GM12878 (cell line): Measurements from ENCODE around the gene NUFIP1. TPM values are rescaled to one million over a fixed set of nuclear protein-coding genes. Genes with fewer than 3 reads are reported as not detected.

Experiments used
- ASH2L ChIP-seq: fragments of 300-600, 200-600 bp; sonication (generic); IDR thresholded peaks from 2 replicates; pipeline ENCODE4 v1.6.1; 2017; ENCODE audit warnings: low read depth, mild to moderate bottlenecking, borderline replicate concordance
- CBX5 ChIP-seq: sonication (generic); IDR thresholded peaks from 2 replicates; pipeline ENCODE4 v1.6.1; 2016; ENCODE audit warnings: low read depth, moderate library complexity, mild to moderate bottlenecking, inconsistent platforms
- CEBPB ChIP-seq, 2 experiments: fragments of 150-350 bp in 1 of 2; IDR thresholded peaks; 2 replicates each; pipeline ENCODE4 v1.6.1; 2012 to 2014; ENCODE audit warnings: low read depth in 2 of 2, low read length in 2 of 2, borderline replicate concordance in 1 of 2, inconsistent platforms in 1 of 2
- DPF2 ChIP-seq: fragments of 450-650 bp; IDR thresholded peaks from 2 replicates; pipeline ENCODE4 v1.6.1; 2017; ENCODE audit warnings: mild to moderate bottlenecking
- EGR1 ChIP-seq, 2 experiments: IDR thresholded peaks; 1 replicate in 1 of 2; 2 replicates in 1 of 2; pipeline ENCODE4 v1.6.1; 2011 to 2012; ENCODE audit warnings: low read depth in 2 of 2, low read length in 2 of 2, borderline replicate concordance in 1 of 2, mild to moderate bottlenecking in 1 of 2, moderate library complexity in 1 of 2
- EZH2 ChIP-seq: IDR thresholded peaks from 2 replicates; pipeline ENCODE4 v1.6.1; 2012; ENCODE audit warnings: low read depth, mild to moderate bottlenecking, control low read depth, inconsistent platforms, low read length, borderline replicate concordance; ENCODE audit not compliant: control insufficient read depth
- IRF5 ChIP-seq: fragments of 450-650 bp; IDR thresholded peaks from 2 replicates; pipeline ENCODE4 v1.6.1; 2017; ENCODE audit warnings: borderline replicate concordance
- MTA3 ChIP-seq: IDR thresholded peaks from 2 replicates; pipeline ENCODE4 v1.6.1; 2012; ENCODE audit warnings: low read length, inconsistent platforms, borderline replicate concordance
- NBN ChIP-seq: fragments of 450-650 bp; IDR thresholded peaks from 2 replicates; pipeline ENCODE4 v1.6.1; 2016
- PAX8 ChIP-seq: fragments of 450-650 bp; IDR thresholded peaks from 2 replicates; pipeline ENCODE4 v1.6.1; 2017; ENCODE audit warnings: mild to moderate bottlenecking, moderate library complexity
- PML ChIP-seq: IDR thresholded peaks from 2 replicates; pipeline ENCODE4 v1.6.1; 2012; ENCODE audit warnings: low read length, inconsistent platforms
- PRDM15 ChIP-seq: fragments of 450-650 bp; formaldehyde crosslinking; IDR thresholded peaks from 2 replicates; pipeline ENCODE4 v1.4.0; 2020; ENCODE audit warnings: mild to moderate bottlenecking, moderate library complexity
- RAD21 ChIP-seq: IDR thresholded peaks from 2 replicates; pipeline ENCODE4 v1.6.1; 2011; ENCODE audit warnings: mild to moderate bottlenecking, low read depth, low read length, moderate library complexity; ENCODE audit not compliant: insufficient read depth
- RCOR1 ChIP-seq: conservative IDR thresholded peaks from 2 replicates; pipeline ENCODE4 v1.6.1; 2012; ENCODE audit warnings: low read depth, low read length, improper control_type of control experiment
- RUNX3 ChIP-seq: IDR thresholded peaks from 2 replicates; pipeline ENCODE4 v1.6.1; 2012; ENCODE audit warnings: low read length, inconsistent platforms
- SIN3A ChIP-seq: IDR thresholded peaks from 2 replicates; pipeline ENCODE4 v1.6.1; 2012; ENCODE audit warnings: low read depth, low read length, improper control_type of control experiment
- SREBF1 ChIP-seq: IDR thresholded peaks from 2 replicates; pipeline ENCODE4 v1.6.1; 2012; ENCODE audit warnings: mild to moderate bottlenecking, low read length
- SRF ChIP-seq, 2 experiments: IDR thresholded peaks; 2 replicates each; pipeline ENCODE4 v1.6.1; 2011; ENCODE audit warnings: low read depth in 2 of 2, low read length in 2 of 2, mild to moderate bottlenecking in 1 of 2, moderate library complexity in 1 of 2
- ZBTB33 ChIP-seq: fragments of 450-650 bp; IDR thresholded peaks from 2 replicates; pipeline ENCODE4 v1.6.1; 2017; ENCODE audit warnings: mild to moderate bottlenecking
- ZNF24 ChIP-seq: fragments of 450-650 bp; IDR thresholded peaks from 2 replicates; pipeline ENCODE4 v1.6.1; 2017; ENCODE audit warnings: antibody characterized with exemption, mild to moderate bottlenecking
- ZNF384 ChIP-seq: IDR thresholded peaks from 2 replicates; pipeline ENCODE4 v1.6.1; 2012; ENCODE audit warnings: low read depth, mild to moderate bottlenecking, low read length, improper control_type of control experiment, borderline replicate concordance
- polyA plus RNA-seq, 11 experiments: library from polyadenylated mRNA; depleted of rRNA in 4 of 11; unstranded in 6 of 11; stranded (reverse) in 5 of 11; fragments of >200 nt; fragmentation: Nextera tagmentation in 4 of 11; fragmentation: Illumina TruSeq in 1 of 11; extraction: Ambion mirVana in 4 of 11; extraction: Trizol in 1 of 11; gene quantifications; 1 replicate in 1 of 11; 2 replicates in 10 of 11; pipeline versions ENCODE4 v1.2.1 to v1.2.3, GENCODE V29; 2011 to 2016; ENCODE audit warnings: inconsistent platforms in 2 of 11, missing spikeins in 2 of 11, low read depth in 1 of 11
- total RNA-seq, 4 experiments: library from RNA; depleted of rRNA in 3 of 4; stranded (reverse); fragments of >200 nt in 3 of 4; fragmentation: Illumina TruSeq in 1 of 4; extraction: Trizol in 1 of 4; gene quantifications; 2 replicates each; pipeline versions ENCODE4 v1.2.1 to v1.2.3, GENCODE V29; 2013 to 2021
- TF ChIP-seq, protein P1 (sequence below): fragments of 450-650 bp; IDR thresholded peaks from 2 replicates; pipeline ENCODE4 v1.6.1; 2016; ENCODE audit warnings: mild to moderate bottlenecking

The NUFIP1 gene
- total and polyA plus RNA-seq, 10 of the 15 experiments (the other 5 are each of a cell fraction or from before 2014, with no cell fraction given): 2.5 to 11.2 (median 7.0) TPM

DNA sequence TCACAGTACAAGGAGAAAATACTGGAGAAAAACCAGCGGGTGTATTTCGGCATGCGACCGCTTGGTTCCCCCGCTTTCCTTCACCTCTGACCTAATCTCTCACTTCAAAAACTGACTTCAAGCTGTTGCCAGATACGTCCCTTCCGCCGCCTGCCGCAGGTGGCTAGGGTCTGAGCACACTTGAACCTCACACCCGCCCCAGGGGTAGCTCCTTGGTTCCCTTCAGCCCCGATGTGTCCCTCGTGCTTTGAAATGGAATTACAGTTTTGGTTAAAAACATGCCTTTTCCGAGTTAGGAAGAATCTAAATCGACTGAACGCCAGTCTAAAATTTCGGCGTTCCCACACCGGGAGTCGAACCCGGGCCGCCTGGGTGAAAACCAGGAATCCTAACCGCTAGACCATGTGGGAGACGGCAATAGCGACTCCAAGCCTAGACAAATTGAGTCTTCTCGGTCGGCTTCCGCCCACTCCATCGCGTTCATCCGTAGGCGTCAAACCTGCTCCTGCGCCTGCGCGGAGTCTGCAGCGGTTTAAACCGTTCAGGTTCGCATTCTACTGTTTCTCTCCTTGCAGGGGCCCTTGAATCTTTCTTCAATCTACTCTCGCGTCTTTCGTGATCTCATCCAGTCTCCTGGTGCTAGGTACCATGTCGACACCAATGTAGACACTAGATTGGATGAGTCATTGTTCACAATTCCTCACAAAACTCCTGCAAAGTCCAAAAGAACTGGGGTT lies 71.5 kb downstream of the NUFIP1 start (continued):
- TF ChIP-seq PAX8 (no peak), SREBF1 (peak; percentile 7; the same call in 1 of the 2 replicates), IRF5 (no peak), MTA3 (no peak), RUNX3 (peak; percentile 89), PRDM15 (no peak), PML (peak; percentile 67; the same call in 1 of the 2 replicates), CEBPB (IDR thresholded peaks at IDR 0.05; ENCODE audit: borderline replicate concordance in 1 of 2, low read depth in 2 of 2, low read length in 2 of 2) (no peak), ZBTB33 (no peak), RCOR1 (no peak), DPF2 (peak; percentile 44; the same call in 1 of the 2 replicates), EZH2 (no peak), ASH2L (no peak), CBX5 (no peak), NBN (peak; percentile 95), RAD21 (peak; percentile 26; the same call in 1 of the 2 replicates), EGR1 (IDR thresholded peaks at IDR 0.05; ENCODE audit: borderline replicate concordance in 1 of 2, low read depth in 2 of 2, low read length in 2 of 2) (peak; percentile 80 to 98), SRF (IDR thresholded peaks at IDR 0.05; ENCODE audit: low read depth in 2 of 2, low read length in 2 of 2) (peak; percentile 77 to 86), ZNF384 (no peak), SIN3A (no peak), ZNF24 (peak; percentile 100)
- TF ChIP-seq, protein P1, sequence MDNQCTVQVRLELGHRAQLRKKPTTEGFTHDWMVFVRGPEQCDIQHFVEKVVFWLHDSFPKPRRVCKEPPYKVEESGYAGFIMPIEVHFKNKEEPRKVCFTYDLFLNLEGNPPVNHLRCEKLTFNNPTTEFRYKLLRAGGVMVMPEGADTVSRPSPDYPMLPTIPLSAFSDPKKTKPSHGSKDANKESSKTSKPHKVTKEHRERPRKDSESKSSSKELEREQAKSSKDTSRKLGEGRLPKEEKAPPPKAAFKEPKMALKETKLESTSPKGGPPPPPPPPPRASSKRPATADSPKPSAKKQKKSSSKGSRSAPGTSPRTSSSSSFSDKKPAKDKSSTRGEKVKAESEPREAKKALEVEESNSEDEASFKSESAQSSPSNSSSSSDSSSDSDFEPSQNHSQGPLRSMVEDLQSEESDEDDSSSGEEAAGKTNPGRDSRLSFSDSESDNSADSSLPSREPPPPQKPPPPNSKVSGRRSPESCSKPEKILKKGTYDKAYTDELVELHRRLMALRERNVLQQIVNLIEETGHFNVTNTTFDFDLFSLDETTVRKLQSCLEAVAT: peak; percentile 78
